Suprapubic skin (tissue), 4 donors: ENCODE measurements around the gene FAF2.

Experiments used
- EP300 ChIP-seq: sonication (generic); formaldehyde crosslinking; IDR thresholded peaks from one replicate; pipeline ENCODE4 v1.6.1; 2017; ENCODE audit warnings: antibody characterized with exemption
- POLR2A ChIP-seq, 2 donors: fragments of 450-650 bp; IDR thresholded peaks; one replicate each; pipeline ENCODE4 v1.6.1; 2017; ENCODE audit warnings: antibody characterized with exemption in 2 of 2, mild to moderate bottlenecking in 2 of 2, moderate library complexity in 2 of 2
- POLR2AphosphoS5 ChIP-seq, 3 donors: sonication (generic); formaldehyde crosslinking; IDR thresholded peaks; one replicate each; pipeline ENCODE4 v1.6.1; 2017; ENCODE audit warnings: antibody characterized with exemption in 3 of 3
- TF ChIP-seq, protein P1 (sequence below), 2 donors: fragments of 200-600 bp in 1 of 2; fragments of 450-650 bp in 1 of 2; sonication (generic) in 1 of 2; IDR thresholded peaks; one replicate each; pipeline ENCODE4 v1.5.1; 2016 to 2019; ENCODE audit warnings: antibody characterized with exemption in 2 of 2, mild to moderate bottlenecking in 1 of 2, moderate library complexity in 1 of 2

DNA sequence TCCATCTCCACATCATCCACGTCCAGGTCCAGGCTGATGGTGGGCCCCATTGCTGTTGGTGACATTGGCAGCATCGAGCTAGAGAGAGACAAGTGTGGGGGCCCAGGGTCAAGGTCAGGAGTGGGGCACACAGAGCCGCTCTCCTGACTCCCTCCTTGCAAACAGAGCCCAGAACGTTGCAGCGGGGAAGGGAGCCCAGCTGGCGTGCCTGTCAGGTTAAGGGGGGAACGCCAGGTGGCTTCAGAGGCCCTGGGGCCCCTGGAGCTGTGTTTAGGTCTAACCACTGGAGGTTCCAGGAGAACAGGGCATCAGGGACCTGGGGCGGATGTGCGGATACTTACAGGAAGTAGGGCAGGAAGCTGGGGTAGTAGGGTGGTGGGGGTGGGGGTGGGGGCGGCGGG, 81.6 kb downstream of the FAF2 start:
- TF ChIP-seq, protein P1, sequence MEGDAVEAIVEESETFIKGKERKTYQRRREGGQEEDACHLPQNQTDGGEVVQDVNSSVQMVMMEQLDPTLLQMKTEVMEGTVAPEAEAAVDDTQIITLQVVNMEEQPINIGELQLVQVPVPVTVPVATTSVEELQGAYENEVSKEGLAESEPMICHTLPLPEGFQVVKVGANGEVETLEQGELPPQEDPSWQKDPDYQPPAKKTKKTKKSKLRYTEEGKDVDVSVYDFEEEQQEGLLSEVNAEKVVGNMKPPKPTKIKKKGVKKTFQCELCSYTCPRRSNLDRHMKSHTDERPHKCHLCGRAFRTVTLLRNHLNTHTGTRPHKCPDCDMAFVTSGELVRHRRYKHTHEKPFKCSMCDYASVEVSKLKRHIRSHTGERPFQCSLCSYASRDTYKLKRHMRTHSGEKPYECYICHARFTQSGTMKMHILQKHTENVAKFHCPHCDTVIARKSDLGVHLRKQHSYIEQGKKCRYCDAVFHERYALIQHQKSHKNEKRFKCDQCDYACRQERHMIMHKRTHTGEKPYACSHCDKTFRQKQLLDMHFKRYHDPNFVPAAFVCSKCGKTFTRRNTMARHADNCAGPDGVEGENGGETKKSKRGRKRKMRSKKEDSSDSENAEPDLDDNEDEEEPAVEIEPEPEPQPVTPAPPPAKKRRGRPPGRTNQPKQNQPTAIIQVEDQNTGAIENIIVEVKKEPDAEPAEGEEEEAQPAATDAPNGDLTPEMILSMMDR (IDR thresholded peaks at IDR 0.05), result no peak
- TF ChIP-seq POLR2A (IDR thresholded peaks at IDR 0.05), result no peak
- no peak for TF ChIP-seq EP300
- no peak for TF ChIP-seq POLR2AphosphoS5 (IDR thresholded peaks at IDR 0.05)
